Esophagus muscularis mucosa (tissue), 4 donors: Measurements from ENCODE around the gene PTPN14. TPM values are rescaled to one million over a fixed set of nuclear protein-coding genes. Genes with fewer than 3 reads are reported as not detected.

Experiments
- DNase-seq: peaks from one replicate; pipeline ENCODE4 v3.0.0-alpha.2; 2017; ENCODE audit errors: extremely low spot score
- H3K27ac ChIP-seq, 4 donors: fragments of 200-600 bp; sonication (generic); replicated peaks in 1 of 4; 1 replicate in 3 of 4; 2 replicates in 1 of 4; pipeline ENCODE4 v1.5.1; 2016 to 2019; ENCODE audit warnings: mild to moderate bottlenecking in 1 of 4
- H3K27me3 ChIP-seq, 4 donors: fragments of 200-600 bp; sonication (generic); one replicate each; pipeline versions ENCODE4 v1.5.1 to v1.6.0; 2016 to 2019
- H3K36me3 ChIP-seq, 4 donors: fragments of 200-600 bp; sonication (generic); one replicate each; pipeline ENCODE4 v1.5.1; 2016 to 2019
- H3K4me1 ChIP-seq, 4 donors: fragments of 200-600 bp; sonication (generic); one replicate each; pipeline ENCODE4 v1.5.1; 2016 to 2019
- H3K4me3 ChIP-seq, 4 donors: fragments of 200-600 bp; sonication (generic); 1 replicate in 2 of 4; 2 replicates in 2 of 4; pipeline ENCODE4 v1.5.1; 2016 to 2019; ENCODE audit warnings: mild to moderate bottlenecking in 4 of 4, moderate library complexity in 1 of 4
- H3K9me3 ChIP-seq, 4 donors: fragments of 200-600 bp; sonication (generic); 1 replicate in 3 of 4; 2 replicates in 1 of 4; pipeline ENCODE4 v1.5.1; 2016 to 2019
- EP300 ChIP-seq: sonication (generic); formaldehyde crosslinking; IDR thresholded peaks from one replicate; pipeline ENCODE4 v1.6.1; 2017; ENCODE audit warnings: antibody characterized with exemption
- POLR2A ChIP-seq: fragments of 450-650 bp; IDR thresholded peaks from one replicate; pipeline ENCODE4 v1.6.1; 2017; ENCODE audit warnings: antibody characterized with exemption, moderate library complexity, mild to moderate bottlenecking, low read depth
- POLR2AphosphoS5 ChIP-seq, 2 donors: sonication (generic); formaldehyde crosslinking; IDR thresholded peaks; one replicate each; pipeline ENCODE4 v1.6.1; 2017; ENCODE audit warnings: antibody characterized with exemption in 2 of 2
- WGBS: methylation state at CpG from one replicate; pipeline ENCODE4 v1.1.5; 2018; 5-methylcytosine and 5-hydroxymethylcytosine counted together
- intact Hi-C: fragments of 100-400 bp; cut with DNase I; formaldehyde crosslinking; loops from one replicate; pipeline ENCODE4 v1.15.1; 2023
- total RNA-seq, 4 donors: library from RNA; depleted of rRNA; stranded (reverse); fragments of >200 nt; gene quantifications; one replicate each; pipeline versions ENCODE4 v1.1.0 to v1.2.1, GENCODE V29; 2016
- TF ChIP-seq, protein P1 (sequence below), 3 experiments: fragments of 200-600 bp in 2 of 3; fragments of 450-650 bp in 1 of 3; sonication (generic) in 2 of 3; IDR thresholded peaks; one replicate each; pipeline ENCODE4 v1.5.1; 2017 to 2019; ENCODE audit warnings: antibody characterized with exemption in 3 of 3, mild to moderate bottlenecking in 2 of 3, moderate library complexity in 1 of 3

Gene PTPN14
- total RNA-seq, 4 donors from 2014 or later: 48.5 to 108 (median 69.1) TPM

DNA sequence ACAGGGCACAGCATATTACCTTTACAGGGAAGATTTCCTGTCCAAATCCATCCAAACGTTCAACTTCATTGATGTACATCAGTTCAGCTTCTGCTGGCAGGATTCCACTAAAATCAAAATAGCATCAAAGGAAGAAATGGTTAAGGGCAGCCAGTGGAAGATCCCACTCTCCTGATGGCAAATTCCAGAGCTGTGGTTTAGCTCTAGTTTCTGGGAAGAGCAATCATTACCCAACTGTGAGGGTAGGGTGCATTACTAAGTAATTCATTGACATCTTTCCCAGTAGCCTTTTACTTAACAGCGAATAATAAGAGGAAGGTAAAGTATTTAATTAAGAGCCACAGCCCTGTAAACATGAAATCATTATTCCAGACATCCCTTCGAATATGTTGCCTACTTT is 149.7 kb downstream of the PTPN14 start:
- no peaks in the 10 kb centered on the region for H3K27me3 ChIP-seq
- no peak overlapping the region for H3K4me3 ChIP-seq
- no peak overlapping the region for H3K27ac ChIP-seq
- WGBS: 69% methylated on average over 3 of the region's 3 CpGs
- TF ChIP-seq POLR2A (no peak), EP300 (no peak), POLR2AphosphoS5 (IDR thresholded peaks at IDR 0.05) (no peak)
- TF ChIP-seq, protein P1, sequence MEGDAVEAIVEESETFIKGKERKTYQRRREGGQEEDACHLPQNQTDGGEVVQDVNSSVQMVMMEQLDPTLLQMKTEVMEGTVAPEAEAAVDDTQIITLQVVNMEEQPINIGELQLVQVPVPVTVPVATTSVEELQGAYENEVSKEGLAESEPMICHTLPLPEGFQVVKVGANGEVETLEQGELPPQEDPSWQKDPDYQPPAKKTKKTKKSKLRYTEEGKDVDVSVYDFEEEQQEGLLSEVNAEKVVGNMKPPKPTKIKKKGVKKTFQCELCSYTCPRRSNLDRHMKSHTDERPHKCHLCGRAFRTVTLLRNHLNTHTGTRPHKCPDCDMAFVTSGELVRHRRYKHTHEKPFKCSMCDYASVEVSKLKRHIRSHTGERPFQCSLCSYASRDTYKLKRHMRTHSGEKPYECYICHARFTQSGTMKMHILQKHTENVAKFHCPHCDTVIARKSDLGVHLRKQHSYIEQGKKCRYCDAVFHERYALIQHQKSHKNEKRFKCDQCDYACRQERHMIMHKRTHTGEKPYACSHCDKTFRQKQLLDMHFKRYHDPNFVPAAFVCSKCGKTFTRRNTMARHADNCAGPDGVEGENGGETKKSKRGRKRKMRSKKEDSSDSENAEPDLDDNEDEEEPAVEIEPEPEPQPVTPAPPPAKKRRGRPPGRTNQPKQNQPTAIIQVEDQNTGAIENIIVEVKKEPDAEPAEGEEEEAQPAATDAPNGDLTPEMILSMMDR (IDR thresholded peaks at IDR 0.05): no peak
- H3K36me3 ChIP-seq: peaks cover 7 to 44% (median 17%) of the 10 kb centered on the region in 4 donors
- no peaks in the 10 kb centered on the region for H3K9me3 ChIP-seq
- no peak for DNase-seq
- H3K4me1 ChIP-seq: peaks cover 0 to 4% (median 3%) of the 10 kb centered on the region in 4 donors
- intact Hi-C loops: no loop called here

DNA sequence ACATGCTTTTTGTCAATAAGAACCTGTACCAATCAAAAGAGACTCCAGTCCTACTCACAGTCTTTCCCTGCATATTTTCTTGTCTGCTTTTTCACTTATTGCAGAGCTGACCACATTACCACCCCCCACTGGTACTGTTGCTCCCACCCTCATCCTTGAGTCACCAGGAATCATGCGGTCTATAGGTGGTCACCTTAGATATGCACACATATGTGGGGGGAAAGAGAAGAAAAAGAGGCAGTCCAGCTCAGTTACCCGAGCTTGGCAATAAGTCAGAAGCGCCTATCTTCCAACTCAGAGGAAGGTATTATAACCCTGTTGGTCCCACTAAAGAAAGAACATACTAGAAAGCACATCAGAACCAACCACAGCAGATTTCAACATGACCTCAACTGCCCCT is 151.3 kb downstream of the PTPN14 start:
- Histone ChIP-seq H3K4me3 (no peak overlapping the region), H3K27me3 (no peaks in the 10 kb centered on the region), H3K36me3 (peaks cover 7 to 56% (median 21%) of the 10 kb centered on the region in 4 donors), H3K4me1 (peaks cover 0 to 4% (median 3%) of the 10 kb centered on the region in 4 donors), H3K27ac (no peak overlapping the region), H3K9me3 (no peaks in the 10 kb centered on the region)
- no peak for DNase-seq
- TF ChIP-seq POLR2AphosphoS5 (IDR thresholded peaks at IDR 0.05) (no peak), EP300 (no peak), POLR2A (no peak)
- TF ChIP-seq, protein P1 (IDR thresholded peaks at IDR 0.05): no peak
- WGBS: 97% methylated on average over 3 of the region's 3 CpGs
- intact Hi-C loops: no loop called here

DNA sequence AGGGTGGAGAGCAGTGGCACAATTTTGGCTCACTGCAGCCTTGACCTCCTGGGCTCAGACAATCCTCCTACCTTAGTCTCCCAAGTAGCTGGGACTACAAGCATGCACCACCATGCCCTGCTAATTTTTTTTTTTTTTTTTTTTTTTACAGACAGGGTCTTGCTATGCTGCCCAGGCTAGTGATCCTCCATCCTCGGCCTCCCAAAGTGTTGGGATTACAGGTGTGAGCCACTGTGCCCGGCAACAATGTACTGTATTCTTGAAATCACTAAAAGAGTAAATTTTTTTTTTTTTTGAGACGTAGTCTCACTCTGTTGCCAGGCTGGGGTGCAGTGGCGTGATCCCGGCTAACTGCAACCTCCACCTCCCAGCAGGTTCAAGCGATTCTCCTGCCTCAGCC is 152.9 kb downstream of the PTPN14 start:
- Histone ChIP-seq H3K4me3 (no peak overlapping the region), H3K27ac (no peak overlapping the region), H3K4me1 (peaks cover 0 to 3% (median 1%) of the 10 kb centered on the region in 4 donors), H3K9me3 (no peaks in the 10 kb centered on the region), H3K27me3 (no peaks in the 10 kb centered on the region), H3K36me3 (peaks cover 11 to 70% (median 31%) of the 10 kb centered on the region in 4 donors)
- TF ChIP-seq POLR2AphosphoS5 (IDR thresholded peaks at IDR 0.05): no peak
- TF ChIP-seq POLR2A: no peak
- no peak for TF ChIP-seq EP300
- DNase-seq: no peak
- intact Hi-C loops: no loop called here
- 97% methylated on average over 6 of the region's 6 CpGs for WGBS

DNA sequence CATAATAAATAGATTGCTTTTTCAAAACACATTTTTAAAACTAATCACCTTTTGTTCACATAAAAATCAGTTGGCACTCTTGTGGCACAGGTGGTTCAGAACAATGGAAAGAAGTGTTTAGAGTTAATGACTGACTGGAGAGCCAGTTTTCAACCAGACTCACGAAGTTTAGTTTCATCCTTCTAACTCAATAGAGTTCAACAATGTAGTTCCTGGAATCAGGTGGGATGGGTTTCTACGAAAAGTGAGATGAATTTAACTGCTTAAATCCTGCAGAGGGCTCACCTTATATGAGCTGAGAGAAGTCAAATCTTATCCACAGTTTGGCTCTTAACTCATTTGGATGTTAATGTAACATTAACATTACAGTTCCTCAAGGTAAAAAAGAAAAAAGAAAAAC is 153.9 kb downstream of the PTPN14 start:
- H3K36me3 ChIP-seq: peaks cover 17 to 80% (median 40%) of the 10 kb centered on the region in 4 donors
- no peaks in the 10 kb centered on the region for H3K27me3 ChIP-seq
- intact Hi-C loops: no loop called here
- H3K9me3 ChIP-seq: no peaks in the 10 kb centered on the region
- peaks cover 0 to 3% (median 1%) of the 10 kb centered on the region in 4 donors for H3K4me1 ChIP-seq
- 86% methylated on average over 2 of the region's 2 CpGs for WGBS
- no peak for DNase-seq
- no peak for TF ChIP-seq POLR2AphosphoS5 (IDR thresholded peaks at IDR 0.05)
- TF ChIP-seq POLR2A: no peak
- TF ChIP-seq, protein P1 (IDR thresholded peaks at IDR 0.05): no peak
- no peak for TF ChIP-seq EP300
- H3K4me3 ChIP-seq: no peak overlapping the region
- H3K27ac ChIP-seq: no peak overlapping the region

DNA sequence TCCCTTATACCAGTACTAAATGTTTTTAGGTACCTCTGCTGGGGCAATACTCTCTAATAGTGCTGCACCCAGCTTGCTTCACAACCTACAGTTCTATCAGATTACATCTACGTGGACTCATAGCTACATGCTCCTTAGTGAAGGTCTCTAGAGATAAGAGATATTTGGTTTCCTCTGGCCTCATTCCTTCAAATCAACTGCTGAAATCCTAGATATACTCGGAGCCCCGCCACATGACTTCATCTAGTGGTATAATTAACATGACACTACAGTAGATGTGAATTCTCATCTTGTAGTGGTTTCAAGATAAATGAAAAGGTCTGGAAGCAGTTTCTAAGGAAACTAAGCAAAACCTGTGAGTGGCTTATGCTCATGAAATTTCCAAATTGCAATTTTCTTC is 155.1 kb downstream of the PTPN14 start:
- intact Hi-C loops: no loop called here
- Histone ChIP-seq H3K27ac (no peak overlapping the region), H3K4me1 (no peaks in the 10 kb centered on the region), H3K4me3 (no peak overlapping the region), H3K27me3 (no peaks in the 10 kb centered on the region), H3K9me3 (no peaks in the 10 kb centered on the region), H3K36me3 (peaks cover 15 to 84% (median 41%) of the 10 kb centered on the region in 4 donors)
- no peak for DNase-seq
- 81% methylated on average over 3 of the region's 3 CpGs for WGBS
- TF ChIP-seq POLR2AphosphoS5 (IDR thresholded peaks at IDR 0.05) (no peak), EP300 (no peak), POLR2A (no peak)
- TF ChIP-seq, protein P1 (IDR thresholded peaks at IDR 0.05): no peak
